ENCODE data around the gene HIPK4. TPM values are rescaled to one million over a fixed set of nuclear protein-coding genes. Genes with fewer than 3 reads are reported as not detected.
A peak's percentile ranks its signal among the peaks of the same experiment; 100 is the strongest.

Gene HIPK4
- total RNA-seq, 1 experiment from 2014 or later = 0.31 TPM

- TF ChIP-seq ATF6 (CRISPR knock-in tag; IDR thresholded peaks at IDR 0.05) = peak; percentile 33; the same call in 1 of the 2 replicates
- no peak for TF ChIP-seq ZNF138 (CRISPR knock-in tag; conservative IDR thresholded peaks at IDR 0.05)
- TF ChIP-seq SP1 (CRISPR knock-in tag; conservative IDR thresholded peaks at IDR 0.05) = peak; percentile 92
- TF ChIP-seq ERG (CRISPR knock-in tag; IDR thresholded peaks at IDR 0.05) = no peak
- TF ChIP-seq, protein P1, sequence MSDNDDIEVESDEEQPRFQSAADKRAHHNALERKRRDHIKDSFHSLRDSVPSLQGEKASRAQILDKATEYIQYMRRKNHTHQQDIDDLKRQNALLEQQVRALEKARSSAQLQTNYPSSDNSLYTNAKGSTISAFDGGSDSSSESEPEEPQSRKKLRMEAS (CRISPR knock-in tag; IDR thresholded peaks at IDR 0.05) = peak; percentile 69
- TF ChIP-seq GABPB1 (CRISPR knock-in tag; IDR thresholded peaks at IDR 0.05) = 0 out of 2 replicates have a peak, but pooled peaks have one; percentile 29
- TF ChIP-seq ATF1 (CRISPR knock-in tag; IDR thresholded peaks at IDR 0.05) = no peak
- no peak for TF ChIP-seq ZBTB21 (CRISPR knock-in tag; IDR thresholded peaks at IDR 0.05; ENCODE audit: borderline replicate concordance)
- no peak for TF ChIP-seq E2F1 (CRISPR knock-in tag; IDR thresholded peaks at IDR 0.05)
- TF ChIP-seq FOXP1 (CRISPR knock-in tag; IDR thresholded peaks at IDR 0.05; ENCODE audit: borderline replicate concordance) = peak; percentile 53; the same call in 1 of the 2 replicates
- TF ChIP-seq, protein P2, sequence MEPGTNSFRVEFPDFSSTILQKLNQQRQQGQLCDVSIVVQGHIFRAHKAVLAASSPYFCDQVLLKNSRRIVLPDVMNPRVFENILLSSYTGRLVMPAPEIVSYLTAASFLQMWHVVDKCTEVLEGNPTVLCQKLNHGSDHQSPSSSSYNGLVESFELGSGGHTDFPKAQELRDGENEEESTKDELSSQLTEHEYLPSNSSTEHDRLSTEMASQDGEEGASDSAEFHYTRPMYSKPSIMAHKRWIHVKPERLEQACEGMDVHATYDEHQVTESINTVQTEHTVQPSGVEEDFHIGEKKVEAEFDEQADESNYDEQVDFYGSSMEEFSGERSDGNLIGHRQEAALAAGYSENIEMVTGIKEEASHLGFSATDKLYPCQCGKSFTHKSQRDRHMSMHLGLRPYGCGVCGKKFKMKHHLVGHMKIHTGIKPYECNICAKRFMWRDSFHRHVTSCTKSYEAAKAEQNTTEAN (CRISPR knock-in tag; IDR thresholded peaks at IDR 0.05) = no peak
- no peak for TF ChIP-seq JUN (CRISPR knock-in tag; IDR thresholded peaks at IDR 0.05)
- peak; percentile 88 for TF ChIP-seq ZNF121 (CRISPR knock-in tag; IDR thresholded peaks at IDR 0.05)
Measured at GRCh38 chr19:40425450-40426287, 35.7 kb upstream of the HIPK4 start, which contains the start of gene SERTAD1 (continued).

DNA sequence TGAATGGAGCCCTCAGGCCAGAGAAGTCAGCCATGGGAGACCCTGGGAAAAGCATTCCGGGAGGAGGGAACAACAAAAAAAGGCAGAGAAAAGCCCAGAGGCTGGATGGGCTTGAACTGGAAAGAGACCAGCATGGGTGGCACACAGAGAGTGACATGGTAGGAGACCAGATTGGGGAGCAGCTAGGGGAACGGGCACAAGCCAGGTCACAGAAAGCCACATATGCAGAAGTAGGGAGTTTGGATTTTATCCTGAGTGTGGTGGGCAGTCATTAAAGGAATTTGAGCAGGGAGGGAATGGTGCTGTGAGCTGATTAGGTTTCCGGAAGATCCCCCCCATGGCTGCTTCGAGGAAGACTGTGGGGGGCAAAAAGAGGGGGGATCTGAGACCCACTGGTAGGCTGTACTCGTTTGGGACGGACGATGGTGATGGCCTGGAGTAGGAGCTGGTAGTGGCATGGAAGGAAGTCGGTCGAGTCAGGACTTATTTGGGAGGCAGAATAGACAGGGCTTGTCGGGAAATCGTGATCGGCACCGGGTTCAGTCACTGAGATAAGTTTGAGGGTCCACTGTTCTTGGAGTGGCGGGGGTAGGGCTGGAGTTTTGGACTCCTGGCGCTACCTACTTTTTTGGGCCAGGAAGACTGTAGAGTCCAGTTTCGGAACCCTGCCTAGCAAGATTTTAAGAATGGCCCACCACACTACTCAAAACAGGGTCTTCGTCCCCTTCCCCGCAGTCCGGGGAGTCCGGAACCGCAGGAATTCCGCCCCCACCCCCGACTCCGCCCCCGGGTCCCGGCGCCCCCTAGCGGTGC, 34.9 kb upstream of the HIPK4 start:
- H3K36me3 Mint-ChIP-seq = no peaks in the 10 kb centered on the region; the same call in 1 of the 2 replicates
- DNase-seq (ENCODE audit: low spot score) = no peak
- POLR2A ChIA-PET = interaction anchor here (0.5 to 1.8 kb wide), 2 partner anchors 11 to 1791 kb away, joined by 4 to 11 read pairs; partner anchors contain the start of gene PRX
- peak overlapping the region; percentile 97 for H3K27ac Mint-ChIP-seq
- TF ChIP-seq GTF2I (CRISPR knock-in tag; conservative IDR thresholded peaks at IDR 0.05) = 0 out of 2 replicates have a peak, but pooled peaks have one; percentile 41
- TF ChIP-seq, protein P3, sequence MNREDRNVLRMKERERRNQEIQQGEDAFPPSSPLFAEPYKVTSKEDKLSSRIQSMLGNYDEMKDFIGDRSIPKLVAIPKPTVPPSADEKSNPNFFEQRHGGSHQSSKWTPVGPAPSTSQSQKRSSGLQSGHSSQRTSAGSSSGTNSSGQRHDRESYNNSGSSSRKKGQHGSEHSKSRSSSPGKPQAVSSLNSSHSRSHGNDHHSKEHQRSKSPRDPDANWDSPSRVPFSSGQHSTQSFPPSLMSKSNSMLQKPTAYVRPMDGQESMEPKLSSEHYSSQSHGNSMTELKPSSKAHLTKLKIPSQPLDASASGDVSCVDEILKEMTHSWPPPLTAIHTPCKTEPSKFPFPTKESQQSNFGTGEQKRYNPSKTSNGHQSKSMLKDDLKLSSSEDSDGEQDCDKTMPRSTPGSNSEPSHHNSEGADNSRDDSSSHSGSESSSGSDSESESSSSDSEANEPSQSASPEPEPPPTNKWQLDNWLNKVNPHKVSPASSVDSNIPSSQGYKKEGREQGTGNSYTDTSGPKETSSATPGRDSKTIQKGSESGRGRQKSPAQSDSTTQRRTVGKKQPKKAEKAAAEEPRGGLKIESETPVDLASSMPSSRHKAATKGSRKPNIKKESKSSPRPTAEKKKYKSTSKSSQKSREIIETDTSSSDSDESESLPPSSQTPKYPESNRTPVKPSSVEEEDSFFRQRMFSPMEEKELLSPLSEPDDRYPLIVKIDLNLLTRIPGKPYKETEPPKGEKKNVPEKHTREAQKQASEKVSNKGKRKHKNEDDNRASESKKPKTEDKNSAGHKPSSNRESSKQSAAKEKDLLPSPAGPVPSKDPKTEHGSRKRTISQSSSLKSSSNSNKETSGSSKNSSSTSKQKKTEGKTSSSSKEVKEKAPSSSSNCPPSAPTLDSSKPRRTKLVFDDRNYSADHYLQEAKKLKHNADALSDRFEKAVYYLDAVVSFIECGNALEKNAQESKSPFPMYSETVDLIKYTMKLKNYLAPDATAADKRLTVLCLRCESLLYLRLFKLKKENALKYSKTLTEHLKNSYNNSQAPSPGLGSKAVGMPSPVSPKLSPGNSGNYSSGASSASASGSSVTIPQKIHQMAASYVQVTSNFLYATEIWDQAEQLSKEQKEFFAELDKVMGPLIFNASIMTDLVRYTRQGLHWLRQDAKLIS (CRISPR knock-in tag; IDR thresholded peaks at IDR 0.05; ENCODE audit: borderline replicate concordance) = no peak
- H3K4me1 Mint-ChIP-seq = peaks cover 16% of the 10 kb centered on the region
- ATAC-seq = no peak
- no peaks in the 10 kb centered on the region for H3K9me3 Mint-ChIP-seq
- H3K27me3 Mint-ChIP-seq (ENCODE audit: low read depth) = peaks cover 3% of the 10 kb centered on the region; the same call in 1 of the 2 replicates
- CTCF ChIA-PET = interaction anchor here (0.7 to 1.7 kb wide), 11 partner anchors 9 to 179 kb away, joined by 3 to 12 read pairs (median 4); partner anchors contain the start of genes BLVRB and PRX
- peak overlapping the region; percentile 91 for H3K4me3 Mint-ChIP-seq

Data from WTC11 (cell line).